ENCODE data around the gene LILRB1. TPM values are rescaled to one million over a fixed set of nuclear protein-coding genes. Genes with fewer than 3 reads are reported as not detected.

Gene LILRB1
- total RNA-seq (2014; rRNA removed; shearing (Covaris generic)): not detected in 2 replicates

GRCh38 chr19:54630262-54630661 lies at the start of gene LILRB1:
Gene LILRB1, plus strand, starts transcription at chr19:54630484. Its CDS starts 590 bp downstream, at chr19:54631074.

GRCh38 chr19:54593445-54593844 lies 36.8 kb upstream of the LILRB1 start, which contains the start of gene LILRA1:
Gene LILRA1, plus strand, starts transcription at chr19:54593632. Its CDS starts 613 bp downstream, at chr19:54594245.

GRCh38 chr19:54662730-54663129 lies 32.4 kb downstream of the LILRB1 start, which contains the start of gene LILRB4:
Gene LILRB4, plus strand, starts transcription at chr19:54662985. Its CDS starts 49 bp downstream, at chr19:54663034.

Small RNAs within 50 kb of the gene (small RNA-seq; reads per million reads assigned to genes)
- not detected for gene AC245036.3
- gene MIR8061: not detected

Other genes with a start within 250 kb of the LILRB1 start
- 0.27 and 2.3 TPM in 2 replicates for gene TTYH1, start 215.0 kb upstream of the LILRB1 start, total RNA-seq (2014; rRNA removed; shearing (Covaris generic))
- 45.7 and 64.1 TPM in 2 replicates for gene LENG8, start 181.3 kb upstream of the LILRB1 start, total RNA-seq (2014; rRNA removed; shearing (Covaris generic))
- gene LENG9, start 166.7 kb upstream of the LILRB1 start, total RNA-seq (2014; rRNA removed; shearing (Covaris generic)): 12.7 and 13.7 TPM in 2 replicates
- 6.3 and 6.6 TPM in 2 replicates for gene CDC42EP5, start 157.2 kb upstream of the LILRB1 start, total RNA-seq (2014; rRNA removed; shearing (Covaris generic))
- gene LAIR2, start 127.7 kb upstream of the LILRB1 start, total RNA-seq (2014; rRNA removed; shearing (Covaris generic)): not detected in 2 replicates
- gene LILRA2, start 56.7 kb upstream of the LILRB1 start, total RNA-seq (2014; rRNA removed; shearing (Covaris generic)): not detected in 2 replicates
- not detected in 2 replicates for gene LILRA1, start 36.9 kb upstream of the LILRB1 start, total RNA-seq (2014; rRNA removed; shearing (Covaris generic))
- gene LILRB4, start 32.5 kb downstream of the LILRB1 start, total RNA-seq (2014; rRNA removed; shearing (Covaris generic)): not detected in 2 replicates
- gene KIR3DL3, start 94.0 kb downstream of the LILRB1 start, total RNA-seq (2014; rRNA removed; shearing (Covaris generic)): not detected in 2 replicates
- gene KIR2DL3, start 108.0 kb downstream of the LILRB1 start, total RNA-seq (2014; rRNA removed; shearing (Covaris generic)): not detected in 2 replicates
- gene KIR2DL1, start 139.3 kb downstream of the LILRB1 start, total RNA-seq (2014; rRNA removed; shearing (Covaris generic)): not detected in 2 replicates
- gene KIR2DL4, start 173.1 kb downstream of the LILRB1 start, total RNA-seq (2014; rRNA removed; shearing (Covaris generic)): not detected in 2 replicates
- gene KIR3DL1, start 186.0 kb downstream of the LILRB1 start, total RNA-seq (2014; rRNA removed; shearing (Covaris generic)): not detected in 2 replicates
- gene KIR2DS4, start 202.2 kb downstream of the LILRB1 start, total RNA-seq (2014; rRNA removed; shearing (Covaris generic)): not detected in 2 replicates
- not detected in 2 replicates for gene KIR3DL2, start 220.0 kb downstream of the LILRB1 start, total RNA-seq (2014; rRNA removed; shearing (Covaris generic))
- not detected in 2 replicates for gene FCAR, start 243.8 kb downstream of the LILRB1 start, total RNA-seq (2014; rRNA removed; shearing (Covaris generic))

Measured in A375 (cell line).